Activated CD4-positive, alpha-beta T cell treated with anti-CD3 and anti-CD28 coated beads, Interleukin-10, Interleukin-2, amounts not matched to agents 100 ng/mL and 50 ng/mL, durations not matched to agents 16 hours and 8 hours (primary cell): Measurements from ENCODE around the gene EIF4G2.

Experiments used
- DNase-seq: peaks from one replicate; pipeline ENCODE4 v3.0.0-alpha.2; 2020

Gene EIF4G2

DNA sequence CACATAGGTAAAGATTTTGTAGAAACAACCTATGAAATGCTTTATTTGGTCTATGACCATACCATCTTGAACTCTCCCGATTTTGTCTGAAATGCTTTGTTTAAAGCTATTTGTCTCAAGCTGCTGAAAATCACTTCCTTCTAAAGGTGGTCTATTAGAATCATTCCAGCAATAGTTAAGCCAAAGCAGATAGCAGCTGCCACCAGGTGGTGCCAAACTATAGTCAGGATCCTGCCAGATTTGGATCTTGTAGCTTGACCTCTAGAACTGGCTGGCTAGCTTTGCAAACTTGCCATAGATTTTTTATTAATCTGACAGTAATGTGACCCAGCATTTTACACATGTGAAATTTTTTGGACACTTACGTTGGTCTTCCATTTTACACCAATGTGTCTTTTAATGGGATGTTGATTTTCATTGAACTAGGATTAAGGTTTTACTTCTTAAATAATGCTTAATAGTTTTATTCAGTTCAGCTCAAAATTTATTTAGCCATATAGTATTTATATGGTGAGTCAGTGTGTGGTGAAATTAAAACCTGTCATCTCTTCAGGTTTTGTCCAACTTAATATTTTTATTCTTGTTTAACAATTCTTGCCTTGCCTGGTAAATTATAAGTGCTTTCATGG lies 38.0 kb downstream of the EIF4G2 start:
- DNase-seq, result peak; percentile 41

DNA sequence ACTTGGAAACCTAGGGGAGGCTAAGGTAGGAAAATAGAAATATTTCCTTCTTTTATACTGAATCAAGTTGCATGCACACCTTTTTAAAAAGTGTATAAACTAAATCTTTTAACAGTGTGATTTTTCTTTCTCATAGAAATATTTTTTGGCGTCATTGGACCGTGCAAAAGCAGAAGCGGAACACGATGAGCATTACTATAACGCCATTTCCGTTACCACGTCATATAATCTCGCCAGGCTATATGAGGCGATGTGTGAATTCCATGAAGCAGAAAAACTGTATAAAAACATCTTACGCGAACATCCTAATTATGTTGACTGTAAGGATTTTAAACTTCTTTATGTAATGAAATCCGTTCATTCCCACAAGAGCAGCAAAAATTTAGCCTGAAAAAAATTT lies 44.3 kb downstream of the EIF4G2 start:
- DNase-seq, result no peak

DNA sequence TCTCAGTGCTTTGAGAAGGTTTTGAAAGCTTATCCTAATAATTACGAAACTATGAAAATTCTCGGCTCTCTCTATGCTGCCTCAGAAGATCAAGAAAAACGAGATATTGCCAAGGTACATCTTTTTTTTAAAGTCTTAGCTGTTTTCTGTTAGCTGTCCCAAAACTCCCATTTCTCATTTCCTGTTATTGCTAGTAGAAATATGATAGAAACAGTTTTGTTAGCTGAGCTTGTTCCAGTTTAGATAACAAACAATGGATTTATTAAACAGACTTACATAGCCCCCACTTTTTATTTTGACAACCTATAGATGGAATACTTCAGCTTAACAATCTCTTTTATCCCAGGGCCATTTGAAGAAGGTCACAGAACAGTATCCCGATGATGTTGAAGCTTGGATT lies 45.0 kb downstream of the EIF4G2 start:
- no peak for DNase-seq

DNA sequence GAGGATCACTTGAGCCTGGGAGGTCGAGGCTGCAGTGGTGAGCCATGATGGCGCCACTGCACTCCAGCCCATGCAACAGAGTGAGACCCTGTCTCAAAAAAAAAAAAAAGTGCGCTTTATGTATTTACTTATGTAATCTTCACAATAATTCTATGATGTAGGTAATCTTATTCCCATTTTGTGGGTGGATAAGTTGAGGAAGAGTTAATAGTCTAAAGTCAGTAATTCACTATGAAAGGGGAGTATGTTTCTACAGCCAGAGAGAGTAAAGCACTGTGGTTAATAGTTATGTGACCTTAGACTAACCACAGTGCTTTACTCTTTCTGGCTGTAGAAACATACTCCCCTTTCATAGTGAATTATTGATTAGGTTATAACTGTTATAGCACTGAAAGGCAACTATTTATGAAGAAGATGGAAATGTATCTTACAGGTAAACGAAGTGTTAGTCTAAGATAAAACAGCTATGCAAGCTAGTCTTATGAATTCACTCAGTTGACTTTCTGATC lies 45.8 kb downstream of the EIF4G2 start:
- no peak for DNase-seq

DNA sequence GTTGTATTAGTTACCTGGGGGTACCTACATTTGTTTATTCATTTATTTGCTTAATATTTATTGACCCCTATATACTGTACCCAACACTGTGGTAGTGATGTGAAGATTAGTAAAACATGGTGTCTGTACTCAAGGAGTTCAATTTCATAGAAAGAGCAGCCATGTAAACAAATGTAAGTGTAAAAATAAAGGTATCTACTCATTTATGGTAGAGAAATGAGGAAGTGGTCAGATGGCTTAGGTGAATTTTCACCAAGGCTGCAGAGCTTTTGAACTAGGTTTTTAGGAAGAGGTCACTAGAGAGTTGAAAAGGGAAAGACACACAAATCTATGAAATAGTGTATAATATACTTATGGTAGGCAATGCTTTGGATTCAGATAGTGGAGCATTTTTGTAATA lies 46.5 kb downstream of the EIF4G2 start:
- DNase-seq, result no peak

DNA sequence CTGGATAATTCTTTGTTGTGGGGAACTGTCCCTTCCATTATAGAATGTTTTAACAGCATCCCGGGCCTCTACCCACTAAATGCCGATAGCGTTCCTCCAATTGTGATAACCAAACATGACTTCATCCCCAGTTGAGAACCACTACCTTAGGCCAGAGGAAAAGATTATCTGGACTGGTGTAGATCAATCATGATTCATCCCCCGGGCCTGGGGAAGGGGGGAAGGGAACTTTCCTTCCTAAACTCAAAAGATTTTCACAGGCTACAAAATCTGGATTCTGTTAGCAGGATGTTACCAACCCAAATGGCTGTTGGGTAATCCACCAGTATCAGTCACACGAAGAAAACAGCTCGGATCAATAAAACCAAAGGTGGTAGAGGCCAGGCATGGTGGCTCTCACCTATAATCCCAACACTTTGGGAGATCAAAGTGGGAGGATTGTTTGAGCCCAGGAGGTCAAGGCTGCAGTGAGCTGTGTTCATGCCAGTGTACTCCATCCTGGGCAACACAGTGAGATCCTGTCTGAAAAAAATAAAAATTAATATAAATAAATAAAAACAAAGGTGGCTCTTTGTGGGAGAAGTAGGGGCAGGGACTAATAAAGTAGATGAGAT lies 47.5 kb downstream of the EIF4G2 start:
- DNase-seq, result no peak

DNA sequence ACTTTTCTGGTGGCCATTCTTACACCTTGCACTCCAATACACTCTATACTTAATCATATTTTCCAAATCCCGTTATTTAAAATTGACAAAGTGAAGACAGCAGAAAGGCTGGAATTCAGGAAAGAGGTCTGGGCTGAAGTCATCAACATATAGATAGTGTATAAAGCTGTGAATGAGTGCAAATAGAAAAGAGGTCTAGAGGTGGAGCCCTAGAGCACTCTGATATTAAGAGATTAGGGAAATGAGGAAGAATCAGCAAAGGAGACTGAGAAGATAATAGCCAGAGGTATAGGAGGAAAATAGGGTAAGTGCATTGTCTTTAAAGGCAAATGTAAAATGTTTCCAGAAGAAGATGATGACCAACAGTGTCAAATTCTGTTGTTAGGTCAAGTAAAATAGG lies 49.8 kb downstream of the EIF4G2 start:
- DNase-seq, result no peak

DNA sequence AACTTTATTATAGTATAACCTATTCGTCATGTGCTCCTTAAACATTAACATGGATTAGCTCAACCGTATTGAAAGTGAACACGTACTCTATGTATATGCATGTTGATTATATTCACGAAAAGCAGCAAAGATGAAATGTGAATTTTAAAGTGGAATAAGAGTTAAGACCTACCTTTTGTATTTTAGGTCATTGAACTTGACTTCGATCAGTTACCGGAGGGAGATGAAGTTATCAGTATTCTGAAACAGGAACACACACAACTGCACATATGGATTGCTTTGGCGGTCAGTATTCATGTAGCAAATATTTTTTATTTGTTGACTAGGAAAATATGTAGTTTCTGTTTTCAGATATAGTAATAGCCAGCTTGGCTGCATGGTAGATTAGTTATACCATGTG lies 56.2 kb downstream of the EIF4G2 start:
- DNase-seq, result no peak

DNA sequence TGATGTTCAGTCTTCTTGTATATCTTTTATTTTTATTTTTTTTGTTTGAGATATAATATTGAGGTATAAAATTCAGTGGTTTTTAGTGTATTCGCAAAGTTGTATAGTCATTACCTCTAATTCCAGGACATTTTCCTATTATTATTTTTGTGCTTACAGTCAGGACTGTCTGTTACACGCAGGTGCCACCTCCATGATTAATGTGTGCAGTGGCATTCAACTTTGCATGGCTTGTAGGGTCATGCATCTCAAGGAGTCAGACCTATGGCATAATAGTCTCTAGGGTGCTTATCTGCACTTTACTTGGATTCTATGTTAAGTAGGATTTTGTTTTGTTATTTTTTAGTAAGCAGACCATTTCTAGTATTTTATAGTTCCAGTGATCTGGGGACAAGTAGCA lies 56.7 kb downstream of the EIF4G2 start:
- no peak for DNase-seq

DNA sequence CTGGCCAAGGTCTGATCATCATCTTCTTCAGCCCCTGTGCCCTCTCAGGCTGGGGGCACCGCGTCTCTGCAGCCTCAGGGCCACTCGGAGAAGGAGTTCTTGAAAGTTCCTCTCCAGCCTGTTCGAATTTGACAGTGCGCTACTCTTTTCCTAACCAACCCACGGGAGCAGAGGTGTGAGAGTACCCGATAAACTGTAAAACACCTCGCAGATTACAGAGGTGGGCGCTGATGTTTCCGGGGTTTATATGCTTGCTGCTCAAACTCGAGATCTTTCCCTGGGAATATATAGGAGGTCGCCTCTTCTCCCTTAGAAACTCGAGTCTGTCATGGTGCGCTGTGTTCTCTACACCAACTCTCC lies 57.2 kb downstream of the EIF4G2 start:
- no peak for DNase-seq

DNA sequence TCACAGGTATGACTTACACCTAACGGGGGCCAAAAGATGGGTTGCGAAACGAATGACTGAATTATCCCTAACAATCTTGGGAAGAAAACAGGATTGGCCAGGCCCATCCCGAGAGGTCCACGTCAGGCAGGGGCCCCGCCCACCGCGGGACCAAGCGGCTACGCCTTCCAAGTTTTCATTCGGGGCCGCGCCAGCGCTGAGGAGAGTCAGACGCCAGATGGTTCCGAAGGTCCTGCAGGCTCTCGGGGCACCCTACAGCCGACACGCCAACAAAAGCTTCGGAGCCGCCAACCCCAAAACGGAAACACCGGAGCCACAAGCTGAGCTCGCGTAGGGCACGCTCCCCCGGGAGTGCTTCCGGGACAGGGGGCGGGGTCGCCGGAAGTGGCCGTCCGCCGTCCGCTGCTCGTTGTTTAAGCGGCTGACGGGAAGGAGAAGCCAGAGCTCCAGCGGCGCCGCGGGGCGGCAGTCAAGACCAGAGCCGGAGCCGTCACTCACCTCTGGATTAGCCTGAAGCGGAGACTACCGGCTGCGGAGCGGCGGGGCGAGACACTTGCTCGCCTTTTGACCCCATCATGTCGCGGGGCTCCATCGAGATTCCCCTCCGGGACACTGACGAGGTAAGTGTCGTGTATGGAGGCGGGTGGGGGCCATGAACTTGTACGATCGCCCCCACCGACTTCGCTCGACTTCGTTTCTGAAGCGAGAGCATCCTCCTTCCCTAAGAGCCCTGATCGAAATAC lies 57.7 kb downstream of the EIF4G2 start, which contains the start of gene CTR9:
Gene CTR9 (plus strand): TSS at position 409 of the 743 bp plus-strand sequence. CDS start 167 bp downstream, at position 576.
- peak; percentile 95 for DNase-seq

DNA sequence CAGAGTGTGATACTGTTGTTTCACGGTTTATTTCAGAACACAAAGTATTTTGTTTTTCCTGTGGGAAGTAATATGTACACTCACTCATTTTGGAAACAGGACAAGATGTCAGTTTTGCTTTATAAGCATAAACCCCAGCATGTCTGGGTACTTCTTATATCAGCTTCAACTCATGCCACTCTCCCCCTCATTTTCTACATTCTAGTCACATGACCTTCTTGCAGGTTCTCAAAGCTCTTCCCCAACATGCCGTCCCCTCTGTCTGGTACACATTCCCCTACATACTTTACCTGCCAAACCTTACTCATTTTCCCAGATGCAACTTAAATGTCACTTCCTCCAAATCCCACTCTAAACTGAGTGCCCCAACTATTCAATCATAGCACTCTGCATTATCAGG lies 59.2 kb downstream of the EIF4G2 start:
- DNase-seq, result no peak

DNA sequence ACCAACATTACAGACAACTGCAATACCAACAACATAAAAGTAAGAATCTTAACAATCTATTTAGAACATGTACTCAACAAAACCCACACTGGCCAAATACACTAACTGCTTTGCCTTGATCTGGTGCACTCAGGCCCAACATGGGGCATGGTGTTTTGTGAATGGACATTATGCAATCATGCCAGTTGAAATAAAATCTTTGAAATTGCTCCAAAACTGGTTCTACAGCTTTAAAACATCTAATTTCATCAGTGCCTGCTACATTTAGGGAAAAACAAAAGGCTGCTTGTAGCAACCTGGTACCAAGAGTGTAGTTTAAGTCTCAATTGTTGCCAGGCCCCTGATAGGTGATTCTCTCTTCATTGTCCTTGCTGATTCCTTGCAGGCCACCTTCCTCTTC lies 61.0 kb downstream of the EIF4G2 start:
- DNase-seq, result no peak
